HepG2 (cell line): ENCODE measurements around the gene MYO18B. TPM values are rescaled to one million over a fixed set of nuclear protein-coding genes. Genes with fewer than 3 reads are reported as not detected.
A peak's percentile ranks its signal among the peaks of the same experiment; 100 is the strongest.

Source experiments
- ARNT2 ChIP-seq: sonication (generic); formaldehyde crosslinking; IDR thresholded peaks from 2 replicates; pipeline ENCODE4 v1.8.0; 2022; ENCODE audit warnings: mild to moderate bottlenecking, low read depth, missing genetic modification reagents, moderate library complexity
- ATF1 ChIP-seq: IDR thresholded peaks from 2 replicates; pipeline ENCODE4 v1.6.1; 2016; ENCODE audit warnings: mild to moderate bottlenecking, control low read depth
- HNRNPL ChIP-seq: fragments of 200-400 bp; formaldehyde crosslinking; IDR thresholded peaks from 2 replicates; pipeline ENCODE4 v1.6.1; 2017; ENCODE audit warnings: mild to moderate bottlenecking, low read depth, low read length
- KDM2A ChIP-seq: sonication (generic); formaldehyde crosslinking; IDR thresholded peaks from 2 replicates; pipeline ENCODE4 v1.4.0; 2020; ENCODE audit warnings: low read depth, missing genetic modification reagents, borderline replicate concordance
- MATR3 ChIP-seq: sonication (generic); formaldehyde crosslinking; IDR thresholded peaks from 2 replicates; pipeline ENCODE4 v1.4.0; 2020; ENCODE audit warnings: missing genetic modification reagents
- PHF8 ChIP-seq: sonication (generic); formaldehyde crosslinking; IDR thresholded peaks from 2 replicates; pipeline ENCODE4 v1.5.0; 2020; ENCODE audit warnings: missing genetic modification reagents
- PITX1 ChIP-seq: sonication (generic); formaldehyde crosslinking; IDR thresholded peaks from 2 replicates; pipeline ENCODE4 v1.5.1; 2020; ENCODE audit warnings: mild to moderate bottlenecking, missing genetic modification reagents
- POLR2AphosphoS5 ChIP-seq: IDR thresholded peaks from 2 replicates; pipeline ENCODE4 v1.6.1; 2012; ENCODE audit warnings: low read depth, low read length
- SMAD1 ChIP-seq: sonication (generic); formaldehyde crosslinking; IDR thresholded peaks from 2 replicates; pipeline ENCODE4 v1.4.0; 2020; ENCODE audit warnings: missing genetic modification reagents, low read depth, mild to moderate bottlenecking, borderline replicate concordance
- SOX5 ChIP-seq: IDR thresholded peaks from 2 replicates; pipeline ENCODE4 v1.6.1; 2016; ENCODE audit warnings: borderline replicate concordance
- ZBTB7A ChIP-seq: sonication (generic); formaldehyde crosslinking; IDR thresholded peaks from 2 replicates; pipeline ENCODE4 v1.8.0; 2022; ENCODE audit warnings: mild to moderate bottlenecking, missing genetic modification reagents
- ZNF143 ChIP-seq: sonication (generic); formaldehyde crosslinking; IDR thresholded peaks from 2 replicates; pipeline ENCODE4 v1.4.0; 2020; ENCODE audit warnings: missing genetic modification reagents
- ZNF724P ChIP-seq: sonication (generic); formaldehyde crosslinking; IDR thresholded peaks from 2 replicates; pipeline ENCODE4 v1.8.0; 2022; ENCODE audit warnings: missing genetic modification reagents, borderline replicate concordance
- polyA plus RNA-seq, 8 experiments: library from polyadenylated mRNA; depleted of rRNA in 3 of 8; stranded (reverse) in 7 of 8; unstranded in 1 of 8; fragments of >200 nt; fragmentation: Illumina TruSeq in 4 of 8; extraction: Trizol in 4 of 8; gene quantifications; 2 replicates each; pipeline versions ENCODE4 v1.2.1 to v1.2.3, GENCODE V29; 2011 to 2016; ENCODE audit warnings: low read depth in 4 of 8, missing spikeins in 1 of 8, mixed read lengths in 1 of 8; ENCODE audit not compliant: insufficient read depth in 1 of 8
- total RNA-seq, 5 experiments: library from RNA; depleted of rRNA; stranded (reverse); fragments of >200 nt; fragmentation: Illumina TruSeq; extraction: Trizol; gene quantifications; 2 replicates each; pipeline ENCODE4 v1.2.3, GENCODE V29; 2016; ENCODE audit warnings: low read depth in 1 of 5
- TF ChIP-seq, protein P1 (sequence below): fragments of 450-650 bp; IDR thresholded peaks from 2 replicates; pipeline ENCODE4 v1.6.1; 2017; ENCODE audit warnings: mild to moderate bottlenecking
- TF ChIP-seq, protein P2 (sequence below): sonication (generic); formaldehyde crosslinking; IDR thresholded peaks from 2 replicates; pipeline ENCODE4 v1.8.0; 2022; ENCODE audit warnings: mild to moderate bottlenecking, missing genetic modification reagents, moderate library complexity
- TF ChIP-seq, protein P3 (sequence below): sonication (generic); formaldehyde crosslinking; IDR thresholded peaks from 2 replicates; pipeline ENCODE4 v1.8.0; 2023; ENCODE audit warnings: mild to moderate bottlenecking, missing genetic modification reagents
- TF ChIP-seq, protein P4 (sequence below): sonication (generic); formaldehyde crosslinking; IDR thresholded peaks from 2 replicates; pipeline ENCODE4 v1.5.0; 2020; ENCODE audit warnings: mild to moderate bottlenecking, missing genetic modification reagents, borderline replicate concordance

Gene MYO18B
- total and polyA plus RNA-seq, 2 of the 13 experiments (the other 11 are each of a cell fraction or from before 2014, with no cell fraction given), result 0.01 TPM; not detected in 1

DNA sequence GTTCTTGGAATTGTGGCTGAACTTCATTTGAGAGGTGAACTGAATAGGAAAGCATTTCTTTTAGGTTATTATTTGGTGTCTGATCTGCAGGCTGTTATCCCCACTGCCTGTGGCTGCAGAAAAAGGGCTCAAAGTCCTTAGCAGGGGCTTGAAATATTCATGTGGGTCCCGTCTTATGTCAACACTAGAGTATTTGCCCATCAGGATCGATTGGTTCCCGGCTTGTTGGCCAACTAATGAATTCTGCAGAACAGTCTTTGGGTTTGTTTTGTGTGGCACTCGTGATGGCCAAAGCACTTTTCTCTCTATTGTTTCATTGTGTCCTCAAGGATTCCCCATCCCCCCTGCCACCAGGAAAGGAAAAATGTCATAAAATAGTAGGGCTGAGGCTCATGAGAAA is 211.9 kb downstream of the MYO18B start (continued):
- TF ChIP-seq ZBTB7A (CRISPR knock-in tag), result peak; percentile 98
- TF ChIP-seq, protein P1, sequence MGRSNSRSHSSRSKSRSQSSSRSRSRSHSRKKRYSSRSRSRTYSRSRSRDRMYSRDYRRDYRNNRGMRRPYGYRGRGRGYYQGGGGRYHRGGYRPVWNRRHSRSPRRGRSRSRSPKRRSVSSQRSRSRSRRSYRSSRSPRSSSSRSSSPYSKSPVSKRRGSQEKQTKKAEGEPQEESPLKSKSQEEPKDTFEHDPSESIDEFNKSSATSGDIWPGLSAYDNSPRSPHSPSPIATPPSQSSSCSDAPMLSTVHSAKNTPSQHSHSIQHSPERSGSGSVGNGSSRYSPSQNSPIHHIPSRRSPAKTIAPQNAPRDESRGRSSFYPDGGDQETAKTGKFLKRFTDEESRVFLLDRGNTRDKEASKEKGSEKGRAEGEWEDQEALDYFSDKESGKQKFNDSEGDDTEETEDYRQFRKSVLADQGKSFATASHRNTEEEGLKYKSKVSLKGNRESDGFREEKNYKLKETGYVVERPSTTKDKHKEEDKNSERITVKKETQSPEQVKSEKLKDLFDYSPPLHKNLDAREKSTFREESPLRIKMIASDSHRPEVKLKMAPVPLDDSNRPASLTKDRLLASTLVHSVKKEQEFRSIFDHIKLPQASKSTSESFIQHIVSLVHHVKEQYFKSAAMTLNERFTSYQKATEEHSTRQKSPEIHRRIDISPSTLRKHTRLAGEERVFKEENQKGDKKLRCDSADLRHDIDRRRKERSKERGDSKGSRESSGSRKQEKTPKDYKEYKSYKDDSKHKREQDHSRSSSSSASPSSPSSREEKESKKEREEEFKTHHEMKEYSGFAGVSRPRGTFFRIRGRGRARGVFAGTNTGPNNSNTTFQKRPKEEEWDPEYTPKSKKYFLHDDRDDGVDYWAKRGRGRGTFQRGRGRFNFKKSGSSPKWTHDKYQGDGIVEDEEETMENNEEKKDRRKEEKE, result no peak
- TF ChIP-seq ZNF724P, result no peak
- no peak for TF ChIP-seq HNRNPL
- no peak for TF ChIP-seq KDM2A (CRISPR knock-in tag)
- no peak for TF ChIP-seq PHF8 (CRISPR knock-in tag)
- no peak for TF ChIP-seq SMAD1 (CRISPR knock-in tag)
- TF ChIP-seq, protein P2, sequence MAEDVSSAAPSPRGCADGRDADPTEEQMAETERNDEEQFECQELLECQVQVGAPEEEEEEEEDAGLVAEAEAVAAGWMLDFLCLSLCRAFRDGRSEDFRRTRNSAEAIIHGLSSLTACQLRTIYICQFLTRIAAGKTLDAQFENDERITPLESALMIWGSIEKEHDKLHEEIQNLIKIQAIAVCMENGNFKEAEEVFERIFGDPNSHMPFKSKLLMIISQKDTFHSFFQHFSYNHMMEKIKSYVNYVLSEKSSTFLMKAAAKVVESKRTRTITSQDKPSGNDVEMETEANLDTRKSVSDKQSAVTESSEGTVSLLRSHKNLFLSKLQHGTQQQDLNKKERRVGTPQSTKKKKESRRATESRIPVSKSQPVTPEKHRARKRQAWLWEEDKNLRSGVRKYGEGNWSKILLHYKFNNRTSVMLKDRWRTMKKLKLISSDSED (CRISPR knock-in tag), result no peak
- no peak for TF ChIP-seq ATF1 (CRISPR knock-in tag)
- no peak for TF ChIP-seq ZNF143
- TF ChIP-seq SOX5 (CRISPR knock-in tag), result peak; percentile 98
- TF ChIP-seq, protein P3, sequence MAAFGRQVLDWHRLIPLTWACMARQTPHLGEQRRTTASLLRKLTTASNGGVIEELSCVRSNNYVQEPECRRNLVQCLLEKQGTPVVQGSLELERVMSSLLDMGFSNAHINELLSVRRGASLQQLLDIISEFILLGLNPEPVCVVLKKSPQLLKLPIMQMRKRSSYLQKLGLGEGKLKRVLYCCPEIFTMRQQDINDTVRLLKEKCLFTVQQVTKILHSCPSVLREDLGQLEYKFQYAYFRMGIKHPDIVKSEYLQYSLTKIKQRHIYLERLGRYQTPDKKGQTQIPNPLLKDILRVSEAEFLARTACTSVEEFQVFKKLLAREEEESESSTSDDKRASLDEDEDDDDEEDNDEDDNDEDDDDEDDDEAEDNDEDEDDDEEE (CRISPR knock-in tag), result no peak
- TF ChIP-seq, protein P4, sequence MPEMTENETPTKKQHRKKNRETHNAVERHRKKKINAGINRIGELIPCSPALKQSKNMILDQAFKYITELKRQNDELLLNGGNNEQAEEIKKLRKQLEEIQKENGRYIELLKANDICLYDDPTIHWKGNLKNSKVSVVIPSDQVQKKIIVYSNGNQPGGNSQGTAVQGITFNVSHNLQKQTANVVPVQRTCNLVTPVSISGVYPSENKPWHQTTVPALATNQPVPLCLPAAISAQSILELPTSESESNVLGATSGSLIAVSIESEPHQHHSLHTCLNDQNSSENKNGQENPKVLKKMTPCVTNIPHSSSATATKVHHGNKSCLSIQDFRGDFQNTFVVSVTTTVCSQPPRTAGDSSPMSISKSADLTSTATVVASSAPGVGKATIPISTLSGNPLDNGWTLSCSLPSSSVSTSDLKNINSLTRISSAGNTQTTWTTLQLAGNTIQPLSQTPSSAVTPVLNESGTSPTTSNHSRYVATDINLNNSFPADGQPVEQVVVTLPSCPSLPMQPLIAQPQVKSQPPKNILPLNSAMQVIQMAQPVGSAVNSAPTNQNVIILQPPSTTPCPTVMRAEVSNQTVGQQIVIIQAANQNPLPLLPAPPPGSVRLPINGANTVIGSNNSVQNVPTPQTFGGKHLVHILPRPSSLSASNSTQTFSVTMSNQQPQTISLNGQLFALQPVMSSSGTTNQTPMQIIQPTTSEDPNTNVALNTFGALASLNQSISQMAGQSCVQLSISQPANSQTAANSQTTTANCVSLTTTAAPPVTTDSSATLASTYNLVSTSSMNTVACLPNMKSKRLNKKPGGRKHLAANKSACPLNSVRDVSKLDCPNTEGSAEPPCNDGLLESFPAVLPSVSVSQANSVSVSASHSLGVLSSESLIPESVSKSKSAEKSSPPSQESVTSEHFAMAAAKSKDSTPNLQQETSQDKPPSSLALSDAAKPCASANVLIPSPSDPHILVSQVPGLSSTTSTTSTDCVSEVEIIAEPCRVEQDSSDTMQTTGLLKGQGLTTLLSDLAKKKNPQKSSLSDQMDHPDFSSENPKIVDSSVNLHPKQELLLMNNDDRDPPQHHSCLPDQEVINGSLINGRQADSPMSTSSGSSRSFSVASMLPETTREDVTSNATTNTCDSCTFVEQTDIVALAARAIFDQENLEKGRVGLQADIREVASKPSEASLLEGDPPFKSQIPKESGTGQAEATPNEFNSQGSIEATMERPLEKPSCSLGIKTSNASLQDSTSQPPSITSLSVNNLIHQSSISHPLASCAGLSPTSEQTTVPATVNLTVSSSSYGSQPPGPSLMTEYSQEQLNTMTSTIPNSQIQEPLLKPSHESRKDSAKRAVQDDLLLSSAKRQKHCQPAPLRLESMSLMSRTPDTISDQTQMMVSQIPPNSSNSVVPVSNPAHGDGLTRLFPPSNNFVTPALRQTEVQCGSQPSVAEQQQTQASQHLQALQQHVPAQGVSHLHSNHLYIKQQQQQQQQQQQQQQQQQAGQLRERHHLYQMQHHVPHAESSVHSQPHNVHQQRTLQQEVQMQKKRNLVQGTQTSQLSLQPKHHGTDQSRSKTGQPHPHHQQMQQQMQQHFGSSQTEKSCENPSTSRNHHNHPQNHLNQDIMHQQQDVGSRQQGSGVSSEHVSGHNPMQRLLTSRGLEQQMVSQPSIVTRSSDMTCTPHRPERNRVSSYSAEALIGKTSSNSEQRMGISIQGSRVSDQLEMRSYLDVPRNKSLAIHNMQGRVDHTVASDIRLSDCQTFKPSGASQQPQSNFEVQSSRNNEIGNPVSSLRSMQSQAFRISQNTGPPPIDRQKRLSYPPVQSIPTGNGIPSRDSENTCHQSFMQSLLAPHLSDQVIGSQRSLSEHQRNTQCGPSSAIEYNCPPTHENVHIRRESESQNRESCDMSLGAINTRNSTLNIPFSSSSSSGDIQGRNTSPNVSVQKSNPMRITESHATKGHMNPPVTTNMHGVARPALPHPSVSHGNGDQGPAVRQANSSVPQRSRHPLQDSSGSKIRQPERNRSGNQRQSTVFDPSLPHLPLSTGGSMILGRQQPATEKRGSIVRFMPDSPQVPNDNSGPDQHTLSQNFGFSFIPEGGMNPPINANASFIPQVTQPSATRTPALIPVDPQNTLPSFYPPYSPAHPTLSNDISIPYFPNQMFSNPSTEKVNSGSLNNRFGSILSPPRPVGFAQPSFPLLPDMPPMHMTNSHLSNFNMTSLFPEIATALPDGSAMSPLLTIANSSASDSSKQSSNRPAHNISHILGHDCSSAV (CRISPR knock-in tag), result no peak
- TF ChIP-seq MATR3 (CRISPR knock-in tag), result no peak
- no peak for TF ChIP-seq POLR2AphosphoS5
- TF ChIP-seq ARNT2 (CRISPR knock-in tag), result no peak
- TF ChIP-seq PITX1, result peak; percentile 73; the same call in 1 of the 2 replicates
